GM23338 (cell line): ENCODE measurements around the gene ESYT1. TPM values are rescaled to one million over a fixed set of nuclear protein-coding genes. Genes with fewer than 3 reads are reported as not detected.

ENCODE experiments used
- ATAC-seq: fragments of 200-7000 bp; cut with Tn5 transposase; 3 replicates; pipeline ENCODE4 v1.9.1; 2020
- DNase-seq: peaks from one replicate; pipeline ENCODE4 v3.0.0-alpha.2; 2015; ENCODE audit warnings: low spot score
- H2AFZ ChIP-seq: fragments of 200-600 bp; sonication (generic); 2 replicates; pipeline ENCODE4 v1.8.0; 2016; ENCODE audit warnings: antibody characterized with exemption, mild to moderate bottlenecking, moderate library complexity
- H3F3A ChIP-seq: fragments of 200-600 bp; sonication (generic); replicated peaks from 2 replicates; pipeline ENCODE4 v1.8.0; 2017; ENCODE audit warnings: antibody characterized with exemption, mixed run types, low read depth
- H3K27ac ChIP-seq: fragments of 200-600 bp; sonication (generic); 2 replicates; pipeline ENCODE4 v1.6.1; 2016; ENCODE audit warnings: low read depth
- H3K27me3 ChIP-seq: fragments of 200-600 bp; sonication (generic); 2 replicates; pipeline ENCODE4 v1.8.0; 2016; ENCODE audit warnings: mild to moderate bottlenecking, mixed run types, moderate library complexity; ENCODE audit not compliant: insufficient read depth
- H3K36me3 ChIP-seq: fragments of 200-600 bp; sonication (generic); 2 replicates; pipeline ENCODE4 v1.8.0; 2016; ENCODE audit warnings: mild to moderate bottlenecking; ENCODE audit not compliant: insufficient read depth
- H3K4me1 ChIP-seq: fragments of 200-600 bp; sonication (generic); 2 replicates; pipeline ENCODE4 v1.8.0; 2016; ENCODE audit warnings: mild to moderate bottlenecking, moderate library complexity; ENCODE audit not compliant: insufficient read depth
- H3K4me2 ChIP-seq: fragments of 200-600 bp; sonication (generic); 2 replicates; pipeline ENCODE4 v1.7.1; 2017; ENCODE audit warnings: mixed run types
- H3K4me3 ChIP-seq: fragments of 200-600 bp; sonication (generic); 2 replicates; pipeline ENCODE4 v1.6.1; 2016; ENCODE audit warnings: mixed run types
- H3K79me2 ChIP-seq: fragments of 200-600 bp; sonication (generic); replicated peaks from 2 replicates; pipeline ENCODE4 v1.8.0; 2017; ENCODE audit warnings: mild to moderate bottlenecking; ENCODE audit not compliant: insufficient read depth
- H3K9me2 ChIP-seq: fragments of 200-600 bp; sonication (generic); 2 replicates; pipeline ENCODE4 v1.8.0; 2017; ENCODE audit not compliant: insufficient read depth
- H4K20me1 ChIP-seq: fragments of 200-600 bp; sonication (generic); replicated peaks from 2 replicates; pipeline ENCODE4 v1.8.0; 2017; ENCODE audit warnings: mild to moderate bottlenecking; ENCODE audit not compliant: insufficient read depth
- H3K27ac Mint-ChIP-seq: 2 replicates; pipeline ENCODE4 v1.8.0; 2020; ENCODE audit warnings: inconsistent platforms, mild to moderate bottlenecking, moderate library complexity, mixed read lengths
- H3K27me3 Mint-ChIP-seq: 3 replicates; pipeline ENCODE4 v1.8.0; 2022; ENCODE audit warnings: low read depth, mild to moderate bottlenecking, moderate library complexity, mixed read lengths, inconsistent platforms; ENCODE audit not compliant: insufficient read depth, poor library complexity
- H3K36me3 Mint-ChIP-seq: 3 replicates; pipeline ENCODE4 v1.8.0; 2021; ENCODE audit warnings: low read depth, mild to moderate bottlenecking, inconsistent platforms, moderate library complexity, mixed read lengths
- H3K4me1 Mint-ChIP-seq: 3 replicates; pipeline ENCODE4 v1.8.0; 2020; ENCODE audit warnings: mild to moderate bottlenecking, inconsistent platforms, mixed read lengths
- H3K4me3 Mint-ChIP-seq: 3 replicates; pipeline ENCODE4 v1.8.0; 2021; ENCODE audit warnings: moderate library complexity, mild to moderate bottlenecking, inconsistent platforms, mixed read lengths
- H3K9me3 Mint-ChIP-seq: 3 replicates; pipeline ENCODE4 v1.8.0; 2020; ENCODE audit warnings: moderate library complexity, mild to moderate bottlenecking, inconsistent platforms, mixed read lengths
- CREB1 ChIP-seq: fragments of 250-450 bp; sonication (Bioruptor Pico); IDR thresholded peaks from 2 replicates; pipeline ENCODE4 v1.5.0; 2020; ENCODE audit warnings: low read depth, mild to moderate bottlenecking, moderate library complexity
- CTCF ChIP-seq, 2 experiments: fragments of 200-600 bp in 1 of 2; sonication (generic) in 1 of 2; conservative IDR thresholded peaks; 2 replicates each; pipeline versions ENCODE4 v1.5.1 to v1.6.1; 2016 to 2017; ENCODE audit warnings: antibody characterized with exemption in 2 of 2, low read depth in 2 of 2, mild to moderate bottlenecking in 2 of 2, moderate library complexity in 1 of 2
- ETS1 ChIP-seq: IDR thresholded peaks from 2 replicates; pipeline ENCODE4 v1.6.1; 2016; ENCODE audit warnings: antibody characterized with exemption
- EZH2 ChIP-seq: fragments of 200-600 bp; sonication (generic); IDR thresholded peaks from one replicate; pipeline ENCODE4 v1.8.0; 2017; ENCODE audit warnings: antibody characterized with exemption, mild to moderate bottlenecking, low read depth; ENCODE audit not compliant: unreplicated experiment
- JUNB ChIP-seq: IDR thresholded peaks from one replicate; pipeline ENCODE4 v1.6.1; 2016; ENCODE audit warnings: antibody characterized with exemption; ENCODE audit not compliant: unreplicated experiment
- NANOG ChIP-seq: IDR thresholded peaks from 2 replicates; pipeline ENCODE4 v1.6.1; 2016; ENCODE audit warnings: antibody characterized with exemption, borderline replicate concordance
- POLR2AphosphoS5 ChIP-seq: IDR thresholded peaks from 2 replicates; pipeline ENCODE4 v1.6.1; 2016; ENCODE audit warnings: antibody characterized with exemption, low read depth
- REST ChIP-seq: IDR thresholded peaks from one replicate; pipeline ENCODE4 v1.6.1; 2018; ENCODE audit warnings: antibody characterized with exemption; ENCODE audit not compliant: unreplicated experiment
- STAT1 ChIP-seq: IDR thresholded peaks from one replicate; pipeline ENCODE4 v1.6.1; 2016; ENCODE audit warnings: antibody characterized with exemption; ENCODE audit not compliant: unreplicated experiment
- ZNF114 ChIP-seq: fragments of 250-450 bp; sonication (Bioruptor Pico); IDR thresholded peaks from 2 replicates; pipeline ENCODE4 v1.5.0; 2020; ENCODE audit warnings: mild to moderate bottlenecking, moderate library complexity
- ZNF331 ChIP-seq: fragments of 250-450 bp; sonication (Bioruptor Pico); IDR thresholded peaks from 2 replicates; pipeline ENCODE4 v1.5.0; 2020; ENCODE audit warnings: low read depth, mild to moderate bottlenecking, moderate library complexity
- long read RNA-seq: library from polyadenylated mRNA; unstranded; transcript quantifications from one replicate; pipeline ENCODE4 v2.0.0, GENCODE V29; 2020; ENCODE audit not compliant: unreplicated experiment
- polyA plus RNA-seq: library from polyadenylated mRNA; unstranded; fragments of >200 nt; fragmentation: Nextera tagmentation; extraction: Ambion mirVana; gene quantifications from 2 replicates; pipeline ENCODE4 v1.2.1, GENCODE V29; 2016
- total RNA-seq: library from RNA; depleted of rRNA; stranded (reverse); fragments of >200 nt; shearing (Covaris generic); gene quantifications from 2 replicates; pipeline ENCODE4 v1.2.3, GENCODE V29; 2014; rRNA removed

ESYT1 gene, protein sequence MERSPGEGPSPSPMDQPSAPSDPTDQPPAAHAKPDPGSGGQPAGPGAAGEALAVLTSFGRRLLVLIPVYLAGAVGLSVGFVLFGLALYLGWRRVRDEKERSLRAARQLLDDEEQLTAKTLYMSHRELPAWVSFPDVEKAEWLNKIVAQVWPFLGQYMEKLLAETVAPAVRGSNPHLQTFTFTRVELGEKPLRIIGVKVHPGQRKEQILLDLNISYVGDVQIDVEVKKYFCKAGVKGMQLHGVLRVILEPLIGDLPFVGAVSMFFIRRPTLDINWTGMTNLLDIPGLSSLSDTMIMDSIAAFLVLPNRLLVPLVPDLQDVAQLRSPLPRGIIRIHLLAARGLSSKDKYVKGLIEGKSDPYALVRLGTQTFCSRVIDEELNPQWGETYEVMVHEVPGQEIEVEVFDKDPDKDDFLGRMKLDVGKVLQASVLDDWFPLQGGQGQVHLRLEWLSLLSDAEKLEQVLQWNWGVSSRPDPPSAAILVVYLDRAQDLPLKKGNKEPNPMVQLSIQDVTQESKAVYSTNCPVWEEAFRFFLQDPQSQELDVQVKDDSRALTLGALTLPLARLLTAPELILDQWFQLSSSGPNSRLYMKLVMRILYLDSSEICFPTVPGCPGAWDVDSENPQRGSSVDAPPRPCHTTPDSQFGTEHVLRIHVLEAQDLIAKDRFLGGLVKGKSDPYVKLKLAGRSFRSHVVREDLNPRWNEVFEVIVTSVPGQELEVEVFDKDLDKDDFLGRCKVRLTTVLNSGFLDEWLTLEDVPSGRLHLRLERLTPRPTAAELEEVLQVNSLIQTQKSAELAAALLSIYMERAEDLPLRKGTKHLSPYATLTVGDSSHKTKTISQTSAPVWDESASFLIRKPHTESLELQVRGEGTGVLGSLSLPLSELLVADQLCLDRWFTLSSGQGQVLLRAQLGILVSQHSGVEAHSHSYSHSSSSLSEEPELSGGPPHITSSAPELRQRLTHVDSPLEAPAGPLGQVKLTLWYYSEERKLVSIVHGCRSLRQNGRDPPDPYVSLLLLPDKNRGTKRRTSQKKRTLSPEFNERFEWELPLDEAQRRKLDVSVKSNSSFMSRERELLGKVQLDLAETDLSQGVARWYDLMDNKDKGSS
- 97.2 and 142 TPM in 2 replicates for total RNA-seq
- 23.3 and 26.2 TPM in 2 replicates for polyA plus RNA-seq
- long read RNA-seq, full-length matches to known transcripts: 4 of 16 reads
- long read RNA-seq, partial matches to known transcripts: 5 of 16 reads
- long read RNA-seq, other reads (novel, unspliced or antisense): 7 of 16 reads

- H3K27ac Mint-ChIP-seq: peak within 1 kb of the TSS; percentile 98
- H3K4me2 ChIP-seq: peak within 1 kb of the TSS; percentile 89
- peaks cover 30% of the 10 kb centered on the region for H3K4me1 Mint-ChIP-seq
- peaks cover 33% of the 10 kb centered on the region for H3K36me3 Mint-ChIP-seq
- H3K4me3 ChIP-seq: peak within 1 kb of the TSS; percentile 89
- no peaks in the 10 kb centered on the region for H3K27me3 ChIP-seq
- peaks cover 13% of the 10 kb centered on the region; the same call in 1 of the 2 replicates for H4K20me1 ChIP-seq
- H3K27ac ChIP-seq: peak within 1 kb of the TSS; percentile 60
- peak; percentile 100 for DNase-seq
- no peaks in the 10 kb centered on the region for H3K9me2 ChIP-seq
- H3F3A ChIP-seq: peaks cover 4% of the 10 kb centered on the region; the same call in 1 of the 2 replicates
- peak; percentile 88 for ATAC-seq
- TF ChIP-seq POLR2AphosphoS5 (peak; percentile 88), NANOG (no peak), CREB1 (CRISPR knock-in tag) (peak; percentile 96), CTCF (conservative IDR thresholded peaks at IDR 0.05; ENCODE audit: low read depth in 2 of 2) (0 out of 4 replicates have a peak, but pooled peaks of 1 of the 2 experiments have one; percentile 6)
- no peak within 1 kb of the TSS; the same call in 1 of the 2 replicates for H2AFZ ChIP-seq
- peaks cover 13% of the 10 kb centered on the region for H3K36me3 ChIP-seq
- H3K27me3 Mint-ChIP-seq: peaks cover 3% of the 10 kb centered on the region
- peaks cover 17% of the 10 kb centered on the region for H3K4me1 ChIP-seq
- peaks cover 21% of the 10 kb centered on the region for H3K79me2 ChIP-seq
- peak within 1 kb of the TSS; percentile 98 for H3K4me3 Mint-ChIP-seq
- no peaks in the 10 kb centered on the region for H3K9me3 Mint-ChIP-seq
Measured at GRCh38 chr12:56127888-56128669, at the start of gene ESYT1. TSS of gene ESYT1 (plus strand) at chr12:56128267. CDS start at chr12:56128320, 53 bp downstream.

GRCh38 chr12:56078427-56078826, 49.6 kb upstream of the ESYT1 start:
- peaks cover 7% of the 10 kb centered on the region for H3K27me3 Mint-ChIP-seq
- Histone ChIP-seq H3K79me2 (peaks cover 27% of the 10 kb centered on the region), H3K27ac (peak overlapping the region; percentile 98), H3K9me2 (no peaks in the 10 kb centered on the region), H3K4me2 (peak overlapping the region; percentile 93), H4K20me1 (peaks cover 12% of the 10 kb centered on the region; the same call in 1 of the 2 replicates), H3K27me3 (no peaks in the 10 kb centered on the region), H3K4me1 (peaks cover 22% of the 10 kb centered on the region), H2AFZ (no peak overlapping the region), H3F3A (0 out of 2 replicates have a peak, but pooled peaks cover 16% of the 10 kb centered on the region), H3K4me3 (peak overlapping the region; percentile 84), H3K36me3 (no peaks in the 10 kb centered on the region)
- H3K4me3 Mint-ChIP-seq: peak overlapping the region; percentile 90
- peaks cover 29% of the 10 kb centered on the region for H3K4me1 Mint-ChIP-seq
- ATAC-seq: no peak
- peak; percentile 48 for DNase-seq
- H3K36me3 Mint-ChIP-seq: peaks cover 5% of the 10 kb centered on the region; the same call in 1 of the 3 replicates
- H3K9me3 Mint-ChIP-seq: peaks cover 3% of the 10 kb centered on the region; the same call in 1 of the 3 replicates
- peak overlapping the region; percentile 88 for H3K27ac Mint-ChIP-seq
- no peak for TF ChIP-seq ETS1
- no peak for TF ChIP-seq EZH2
- no peak for TF ChIP-seq ZNF114 (CRISPR knock-in tag)
- TF ChIP-seq POLR2AphosphoS5: no peak
- no peak for TF ChIP-seq STAT1
- no peak for TF ChIP-seq CREB1 (CRISPR knock-in tag)
- no peak for TF ChIP-seq NANOG
- TF ChIP-seq REST: no peak
- no peak for TF ChIP-seq JUNB
- TF ChIP-seq ZNF331: no peak
